GM06990 (cell line): ENCODE results near the gene DUSP16.

ENCODE experiments used
- DNase-seq: peaks from one replicate; pipeline ENCODE4 v3.0.0-alpha.2; 2011; ENCODE audit not compliant: insufficient read length; ENCODE audit errors: extremely low read depth
- H3K27me3 ChIP-seq: replicated peaks from 2 replicates; pipeline ENCODE4 v1.6.0; 2011; ENCODE audit warnings: low read length; ENCODE audit not compliant: control insufficient read depth, insufficient read depth
- H3K36me3 ChIP-seq: 2 replicates; pipeline ENCODE4 v1.5.1; 2011; ENCODE audit warnings: low read length; ENCODE audit not compliant: control insufficient read depth, insufficient read depth
- H3K4me3 ChIP-seq: replicated peaks from 2 replicates; pipeline ENCODE4 v1.5.1; 2011; ENCODE audit warnings: low read depth, mild to moderate bottlenecking, control low read depth, low read length
- CTCF ChIP-seq: IDR thresholded peaks from 2 replicates; pipeline ENCODE4 v1.5.1; 2011; ENCODE audit warnings: low read length, control low read depth, mild to moderate bottlenecking, inconsistent platforms; ENCODE audit not compliant: insufficient read depth, poor library complexity, severe bottlenecking

DUSP16 gene

GRCh38 chr12:12546314-12546772 lies 16.3 kb downstream of the DUSP16 start:
- DNase-seq = no peak
- Histone ChIP-seq H3K4me3 (no peak overlapping the region), H3K27me3 (no peaks in the 10 kb centered on the region), H3K36me3 (no peaks in the 10 kb centered on the region)
- TF ChIP-seq CTCF = no peak

DNA sequence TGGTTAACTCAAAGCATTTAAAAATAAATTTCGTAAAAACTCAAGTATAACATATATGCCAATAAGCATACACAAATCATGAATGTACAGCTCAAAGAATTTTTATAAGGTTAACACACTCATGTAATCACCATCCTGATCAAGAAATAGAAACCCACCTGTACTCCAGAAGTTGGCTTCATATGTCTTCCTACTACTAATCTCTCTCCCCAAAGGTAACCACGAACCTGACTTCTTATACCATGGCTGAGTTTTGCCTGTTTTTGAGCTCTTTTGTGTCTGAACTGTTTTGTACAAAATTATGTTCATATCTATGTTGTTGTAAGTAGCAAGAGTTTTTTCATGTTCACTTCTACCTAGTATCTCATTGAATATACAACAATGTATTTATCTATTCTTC lies 18.7 kb downstream of the DUSP16 start:
- H3K27me3 ChIP-seq = no peaks in the 10 kb centered on the region
- TF ChIP-seq CTCF = no peak
- H3K36me3 ChIP-seq = no peaks in the 10 kb centered on the region
- H3K4me3 ChIP-seq = no peak overlapping the region
- no peak for DNase-seq

DNA sequence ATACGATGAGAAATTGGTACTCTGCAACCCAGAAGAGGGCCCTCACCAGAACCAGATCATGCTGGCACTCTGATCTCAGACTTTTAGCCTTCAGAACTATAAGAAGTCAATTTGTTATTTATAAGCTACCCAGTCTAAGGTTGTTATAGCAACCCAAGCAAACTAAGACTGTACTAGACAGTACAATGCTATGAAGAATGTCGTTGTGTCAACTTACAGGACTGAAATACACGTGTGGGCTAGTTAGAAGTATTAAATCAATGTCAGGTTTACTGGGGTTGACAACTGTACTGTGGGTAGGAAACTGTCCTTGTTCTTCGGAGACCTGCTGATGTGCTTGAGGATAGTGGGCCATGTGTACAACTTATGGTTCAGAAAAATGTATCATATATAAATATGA lies 19.7 kb downstream of the DUSP16 start:
- Histone ChIP-seq H3K4me3 (no peak overlapping the region), H3K27me3 (no peaks in the 10 kb centered on the region), H3K36me3 (no peaks in the 10 kb centered on the region)
- TF ChIP-seq CTCF = no peak
- no peak for DNase-seq

DNA sequence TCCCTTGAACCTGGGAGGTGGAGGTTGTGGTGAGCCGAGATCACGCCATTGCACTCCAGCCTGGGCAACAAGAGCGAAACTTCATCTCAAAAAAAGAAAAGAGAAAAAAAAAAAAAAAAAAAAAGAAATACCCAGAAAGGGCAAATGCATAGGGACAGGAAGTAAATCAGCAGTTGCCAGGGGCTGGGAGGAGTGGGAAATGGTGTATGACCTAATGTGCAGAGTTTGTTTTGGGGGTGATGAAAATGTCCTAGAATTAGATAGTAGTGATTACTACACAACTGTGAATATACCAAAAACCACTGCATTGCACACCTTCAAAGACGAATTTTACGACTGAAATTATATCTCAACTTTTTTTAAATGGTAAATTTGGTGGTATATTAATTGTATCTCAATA lies 20.4 kb downstream of the DUSP16 start:
- no peak for TF ChIP-seq CTCF
- no peaks in the 10 kb centered on the region for H3K36me3 ChIP-seq
- no peak for DNase-seq

DNA sequence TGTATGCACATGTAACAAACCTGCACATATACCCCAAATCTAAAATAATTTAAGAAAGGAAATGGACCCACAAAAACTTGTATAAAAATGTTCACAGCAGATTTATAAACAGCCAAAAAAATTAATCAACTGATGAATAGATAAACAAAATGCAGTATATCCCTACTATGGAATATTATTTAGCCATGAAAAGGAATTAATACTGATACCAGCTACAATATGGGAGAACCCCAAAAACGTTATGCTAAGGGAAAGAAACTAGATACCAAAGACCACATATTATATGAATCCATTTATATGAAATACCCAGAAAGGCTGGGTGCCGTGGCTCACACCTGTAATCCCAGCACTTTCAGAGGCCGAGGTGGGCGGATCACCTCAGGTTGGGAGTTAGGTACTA lies 20.9 kb downstream of the DUSP16 start:
- no peak for TF ChIP-seq CTCF
- Histone ChIP-seq H3K27me3 (no peaks in the 10 kb centered on the region), H3K36me3 (no peaks in the 10 kb centered on the region), H3K4me3 (no peak overlapping the region)
- no peak for DNase-seq

More for the DNA sequence above, 20.4 kb downstream of the DUSP16 start:
- Histone ChIP-seq H3K4me3 (no peak overlapping the region), H3K27me3 (no peaks in the 10 kb centered on the region)
